ENCODE data around the gene TRUB1.
"Not testable (repeated sequence)": the region's sequence is repeated elsewhere in the genome, so short reads cannot be mapped to it uniquely, and the experiment has no call there.

TRUB1 gene

DNA sequence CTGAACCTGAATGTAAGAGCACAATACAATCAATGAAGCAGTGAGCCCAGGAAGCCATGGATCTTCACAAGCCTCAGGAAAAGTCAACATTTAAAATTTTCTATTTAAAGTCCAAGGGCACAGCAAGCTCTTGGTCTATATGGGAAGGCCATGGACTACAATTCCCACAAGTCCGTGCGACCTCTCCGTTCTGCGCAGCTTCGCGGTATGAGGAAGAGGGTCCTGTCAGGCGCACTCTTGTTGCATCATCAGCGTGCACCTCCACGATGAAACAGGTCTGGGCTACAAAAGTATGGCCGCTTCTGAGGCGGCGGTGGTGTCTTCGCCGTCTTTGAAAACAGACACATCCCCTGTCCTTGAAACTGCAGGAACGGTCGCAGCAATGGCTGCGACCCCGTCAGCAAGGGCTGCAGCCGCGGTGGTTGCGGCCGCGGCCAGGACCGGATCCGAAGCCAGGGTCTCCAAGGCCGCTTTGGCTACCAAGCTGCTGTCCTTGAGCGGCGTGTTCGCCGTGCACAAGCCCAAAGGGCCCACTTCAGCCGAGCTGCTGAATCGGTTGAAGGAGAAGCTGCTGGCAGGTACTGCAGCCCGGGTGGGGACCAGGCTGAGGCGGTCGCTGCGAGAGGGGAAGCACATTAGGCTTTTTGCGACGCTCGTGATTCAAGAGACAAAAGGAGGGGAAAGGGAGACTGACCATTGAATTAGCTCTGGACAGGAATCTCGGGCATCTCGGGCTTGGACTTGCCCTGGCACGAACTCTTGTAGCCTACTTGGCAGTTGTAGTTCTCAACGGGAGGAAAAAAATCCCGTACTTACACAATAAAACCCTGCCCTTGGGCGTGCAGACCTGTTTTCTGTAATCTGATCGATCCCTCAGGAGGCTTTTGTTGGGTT is at the start of gene TRUB1:
Gene TRUB1 (plus strand): TSS at position 234 of the 894 bp plus-strand sequence. CDS start 59 bp downstream, at position 293.
- peak; percentile 91 for DNase-seq

DNA sequence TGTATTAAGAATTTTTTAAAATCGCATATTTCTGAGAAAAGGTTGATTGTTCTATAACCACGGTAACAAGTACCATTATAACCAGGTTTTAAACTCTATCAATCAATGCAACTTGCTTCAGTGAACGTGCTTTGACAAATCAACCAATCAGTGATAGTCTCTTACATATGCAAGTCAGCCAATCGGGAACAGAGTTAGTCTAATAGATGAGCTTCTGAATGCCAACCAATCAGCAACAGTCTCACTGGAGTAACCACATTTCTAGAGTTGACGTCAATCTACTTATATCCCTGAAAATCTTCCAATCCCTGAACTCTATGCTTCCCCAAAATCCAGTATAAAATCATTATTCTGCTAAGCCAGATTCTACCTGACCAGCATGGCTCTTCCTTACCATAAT is 44.7 kb upstream of the TRUB1 start:
- no peak for DNase-seq

DNA sequence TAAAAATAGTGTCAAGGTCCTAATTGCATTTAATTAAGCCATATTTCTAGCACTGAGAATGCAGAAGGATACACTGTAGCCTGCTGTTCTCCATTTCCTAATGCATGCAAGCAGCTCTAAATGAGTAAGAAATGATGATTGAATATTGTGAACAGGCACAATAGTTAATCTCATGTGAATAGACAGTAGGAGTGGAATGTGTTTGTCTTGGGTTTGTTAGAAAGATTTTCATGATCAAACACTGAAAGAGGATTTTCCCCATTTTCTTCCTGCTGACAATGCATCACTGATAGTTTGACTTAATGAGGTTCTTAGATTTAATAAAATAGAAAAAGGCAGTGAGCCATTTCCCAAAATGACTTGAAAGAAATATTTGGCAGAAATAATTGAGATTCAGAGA is 43.1 kb upstream of the TRUB1 start:
- no peak for DNase-seq

DNA sequence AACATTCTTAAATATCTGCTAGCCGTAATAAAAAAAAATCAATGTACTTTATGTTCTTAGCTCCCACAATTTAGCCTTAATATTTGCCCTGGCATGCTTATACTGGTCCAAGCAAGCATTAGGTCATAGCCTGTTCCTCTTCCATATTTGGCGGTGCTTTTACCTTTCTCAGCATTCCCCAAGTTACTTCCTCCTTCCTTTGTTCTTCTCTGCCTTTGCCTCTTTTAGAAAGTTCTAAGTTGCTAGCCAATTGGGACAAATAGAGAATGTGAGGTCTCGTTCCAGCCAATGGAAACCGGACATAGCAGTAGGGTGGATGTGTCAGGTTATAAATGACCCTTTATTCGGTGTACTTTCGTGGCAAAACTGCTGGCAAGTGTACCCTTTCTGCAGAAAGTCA is 41.0 kb upstream of the TRUB1 start:
- DNase-seq, result not testable (repeated sequence)

DNA sequence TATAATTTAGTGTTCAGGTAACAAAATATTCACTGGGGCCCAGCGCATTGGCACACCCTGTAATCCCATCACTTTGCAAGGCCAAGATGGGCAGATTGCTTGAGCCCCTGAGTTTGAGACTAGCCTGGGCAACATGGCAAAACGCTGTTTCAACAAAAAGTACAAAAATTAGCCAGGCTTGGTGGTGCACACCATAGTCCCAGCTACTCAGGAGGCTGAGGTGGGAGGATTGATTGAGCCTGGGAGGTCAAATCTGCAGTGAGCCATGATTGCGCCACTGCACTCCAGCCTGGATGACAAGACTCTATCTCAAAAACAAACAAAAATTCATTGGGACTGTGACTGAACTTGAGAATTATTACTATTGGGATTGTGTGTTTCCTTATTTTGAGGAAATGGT is 40.4 kb upstream of the TRUB1 start:
- no peak for DNase-seq

DNA sequence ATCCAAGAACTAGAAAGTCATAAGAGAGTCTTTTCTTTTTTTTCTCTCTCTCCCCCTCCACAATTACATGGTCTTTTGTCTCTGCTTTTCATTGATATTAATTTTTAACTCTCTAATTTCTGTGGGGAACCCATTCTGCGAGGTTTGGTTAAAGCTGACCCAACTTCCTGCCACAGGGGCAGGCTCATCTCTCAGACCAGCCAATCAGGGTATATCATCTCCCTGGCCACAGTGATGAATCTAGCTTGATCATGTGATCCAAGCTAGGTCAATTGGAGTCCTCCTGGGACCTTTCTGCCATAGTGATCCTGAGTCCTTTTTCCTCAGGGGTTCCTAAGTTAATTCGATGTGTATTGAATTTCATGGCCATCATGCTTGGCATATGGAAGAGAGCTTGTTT is 38.0 kb upstream of the TRUB1 start:
- DNase-seq, result no peak

DNA sequence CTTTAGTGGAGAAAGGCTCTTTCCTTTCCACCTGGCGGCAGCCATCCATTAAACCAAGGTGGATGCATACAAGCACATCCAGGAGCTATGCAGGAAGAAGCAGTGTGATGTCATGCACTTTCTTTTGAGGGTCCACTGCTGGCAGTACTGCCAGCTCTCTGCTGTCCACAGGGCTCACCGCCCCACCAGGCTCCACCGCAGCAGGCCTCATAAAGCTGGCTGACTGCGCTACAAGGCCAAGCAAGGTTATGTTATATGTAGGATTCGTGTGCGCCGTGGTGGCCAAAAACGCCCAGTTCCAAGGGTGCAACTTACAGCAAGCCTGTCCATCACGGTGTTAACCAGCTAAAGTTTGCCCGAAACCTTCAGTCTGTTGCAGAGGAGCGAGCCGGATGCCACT is 37.3 kb upstream of the TRUB1 start:
- no peak for DNase-seq

DNA sequence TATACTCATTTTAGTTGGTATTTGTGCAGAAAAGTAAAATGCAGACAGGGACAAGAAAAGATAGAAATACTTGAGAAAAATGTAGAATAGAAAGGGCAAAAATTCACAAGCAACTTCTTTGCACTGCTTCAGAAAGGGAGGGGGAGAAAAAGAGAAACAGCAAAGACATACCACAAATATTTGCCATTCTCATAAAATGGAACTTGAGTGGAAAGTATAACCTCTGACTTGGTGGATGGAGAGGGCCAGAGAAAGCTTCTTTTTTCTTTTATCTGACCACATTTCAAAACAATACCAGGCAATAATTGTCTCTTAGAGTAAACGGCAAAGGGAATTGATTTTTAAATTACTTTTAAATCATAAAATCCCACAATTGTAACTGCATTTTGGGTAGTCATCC is 35.8 kb upstream of the TRUB1 start:
- no peak for DNase-seq

DNA sequence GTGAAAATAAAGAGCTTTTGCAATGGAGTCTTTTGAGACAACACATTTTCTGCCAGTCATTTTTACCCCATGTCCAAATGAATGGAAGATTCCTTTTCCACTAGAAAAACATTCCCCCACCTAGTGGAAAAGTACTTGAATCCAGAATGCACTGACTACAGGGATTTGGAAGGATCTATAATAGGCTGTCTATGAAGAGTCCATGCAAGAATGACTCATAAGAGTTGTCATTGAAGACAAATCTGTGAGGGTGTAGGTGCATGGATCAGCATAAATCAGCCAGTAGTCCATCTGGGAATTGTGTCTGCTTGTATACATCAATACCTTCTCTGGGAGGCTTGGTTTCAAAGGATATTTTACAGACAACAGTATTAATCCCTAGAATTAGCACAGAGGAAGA is 32.5 kb upstream of the TRUB1 start:
- DNase-seq, result no peak

DNA sequence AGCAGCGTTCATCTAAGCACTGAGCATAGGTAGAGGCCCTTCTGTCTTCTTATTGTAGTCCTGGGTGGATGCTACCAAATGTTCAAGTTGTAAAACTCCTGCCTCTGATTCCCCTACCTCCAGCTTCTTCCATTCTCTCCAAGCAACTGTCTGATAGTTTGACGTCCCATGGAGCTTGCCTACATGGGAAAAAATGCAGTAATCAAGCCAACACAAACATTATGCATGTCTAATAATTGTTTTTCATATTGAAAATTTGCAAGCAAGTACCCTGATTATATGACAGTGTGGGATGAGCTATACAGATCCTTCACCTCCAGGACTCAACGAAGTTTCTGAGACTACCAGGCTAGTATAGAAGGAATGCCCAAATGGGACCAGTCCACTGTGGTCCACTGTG is 31.0 kb upstream of the TRUB1 start:
- no peak for DNase-seq

DNA sequence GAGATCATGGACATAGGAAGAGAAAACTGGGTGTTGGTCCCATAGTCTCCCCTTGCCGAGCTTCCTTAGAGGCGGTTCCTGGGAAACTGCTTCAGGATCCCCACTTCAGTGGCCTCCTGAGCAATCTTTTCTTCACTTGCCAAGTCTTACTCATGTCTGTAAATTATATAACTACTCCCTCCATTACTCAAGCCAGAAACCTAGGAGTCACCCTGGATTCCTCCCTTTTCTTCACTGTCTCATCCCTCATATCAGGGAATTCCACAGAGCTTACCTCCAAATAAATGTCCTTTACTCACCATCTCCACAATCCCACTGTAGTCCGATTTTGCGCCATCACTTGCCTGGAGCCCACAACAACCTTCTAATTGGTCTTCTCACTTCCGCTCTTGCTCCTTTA is 29.1 kb upstream of the TRUB1 start:
- DNase-seq, result no peak

DNA sequence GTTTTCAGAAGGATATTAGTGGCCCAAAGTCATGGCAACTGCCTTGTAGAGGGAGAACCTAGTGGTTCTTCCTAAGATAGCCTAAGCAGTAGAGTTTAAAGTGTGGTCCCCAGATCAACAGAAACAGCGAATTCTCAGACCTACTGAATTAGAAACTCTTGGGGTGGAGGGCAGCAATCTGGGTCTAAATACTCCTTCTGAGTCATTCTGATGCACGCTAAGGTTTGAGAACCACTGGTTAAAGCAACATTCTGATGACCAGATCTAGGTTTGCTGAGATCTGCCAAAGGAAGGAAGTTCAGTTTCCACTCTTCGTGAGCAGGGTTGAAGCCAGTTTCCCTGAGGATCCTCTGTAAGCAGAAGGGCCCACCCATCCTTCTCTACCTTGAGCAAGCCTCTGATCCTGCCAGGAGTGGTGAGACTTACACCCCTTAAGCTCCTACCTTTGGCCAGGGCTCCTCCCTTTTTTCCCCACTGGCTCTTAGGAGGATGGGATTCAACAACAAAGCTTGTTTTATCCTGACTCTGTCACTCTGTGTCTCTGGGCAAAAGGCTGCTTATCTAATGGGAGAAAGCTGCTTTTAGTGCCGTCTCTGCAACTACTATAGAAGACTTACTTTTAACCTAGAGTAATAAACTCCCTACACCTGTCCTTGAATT is 26.8 kb upstream of the TRUB1 start:
- DNase-seq, result no peak

DNA sequence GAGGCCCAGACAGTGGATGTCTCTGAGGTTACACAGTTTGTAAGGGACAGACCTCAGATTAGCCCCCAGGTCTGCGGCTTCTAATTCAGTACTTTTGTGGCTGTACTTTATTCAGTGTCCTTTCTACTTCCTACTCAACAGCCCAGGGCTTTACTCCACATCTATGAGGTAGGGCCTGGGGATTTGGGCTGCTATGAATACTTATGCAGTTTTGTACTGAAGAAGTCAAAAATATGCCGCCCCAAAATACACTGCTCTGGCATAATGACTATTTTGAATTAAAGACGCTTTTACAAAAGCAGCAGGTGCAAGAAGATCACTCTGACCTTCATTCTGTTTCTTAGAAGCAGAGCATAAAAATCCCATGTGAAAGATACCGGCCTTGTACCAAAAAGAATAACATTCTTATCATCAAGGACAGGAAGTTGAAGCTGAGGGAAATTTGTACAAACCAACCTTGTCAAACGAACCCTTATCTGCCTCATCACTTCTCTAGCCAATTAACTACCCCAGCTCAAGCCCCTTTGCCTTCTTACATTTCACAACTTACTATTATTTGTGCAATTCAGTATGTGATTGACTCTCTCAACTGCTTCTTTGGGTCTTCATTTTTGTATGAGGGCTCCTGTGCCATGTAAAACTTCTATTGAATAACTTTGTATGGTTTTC is 26.1 kb upstream of the TRUB1 start:
- no peak for DNase-seq

DNA sequence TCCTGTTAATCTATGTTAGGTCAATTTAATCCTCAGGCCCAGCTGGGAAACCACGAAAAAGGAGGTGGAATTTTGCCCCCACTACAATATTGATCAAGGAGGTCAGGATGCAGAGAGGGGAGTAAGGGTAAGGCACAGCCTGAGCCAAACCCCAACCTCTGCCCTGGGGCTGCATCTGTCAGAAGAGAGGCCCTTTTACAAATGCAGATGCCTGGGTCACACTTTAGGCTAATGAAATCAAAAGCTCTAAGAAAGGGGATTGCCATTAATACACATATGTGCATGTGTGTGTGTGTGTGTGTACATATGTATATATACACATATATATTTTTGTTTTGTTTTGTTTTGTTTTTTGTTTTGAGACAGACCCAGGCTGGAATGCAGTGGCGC is 25.5 kb upstream of the TRUB1 start:
- DNase-seq, result no peak

DNA sequence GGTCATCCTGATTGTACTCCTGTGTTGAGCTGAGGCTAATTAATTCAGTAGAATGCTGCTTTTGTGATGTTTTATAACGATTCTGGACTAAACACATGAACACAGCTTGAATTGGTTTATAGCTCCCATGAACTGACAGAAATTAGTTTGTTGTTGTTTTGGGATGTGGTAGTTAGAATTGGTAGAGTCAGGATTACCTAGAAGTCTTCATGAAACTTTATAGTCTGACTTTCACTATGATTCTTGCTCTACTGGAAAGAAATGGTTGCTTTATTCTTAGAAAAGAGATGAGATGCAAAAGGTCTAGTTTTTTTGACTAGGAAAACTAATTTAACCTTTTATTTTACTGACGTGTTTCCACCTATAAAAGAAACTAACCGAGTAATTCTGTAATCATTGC is 23.4 kb upstream of the TRUB1 start:
- DNase-seq, result no peak

DNA sequence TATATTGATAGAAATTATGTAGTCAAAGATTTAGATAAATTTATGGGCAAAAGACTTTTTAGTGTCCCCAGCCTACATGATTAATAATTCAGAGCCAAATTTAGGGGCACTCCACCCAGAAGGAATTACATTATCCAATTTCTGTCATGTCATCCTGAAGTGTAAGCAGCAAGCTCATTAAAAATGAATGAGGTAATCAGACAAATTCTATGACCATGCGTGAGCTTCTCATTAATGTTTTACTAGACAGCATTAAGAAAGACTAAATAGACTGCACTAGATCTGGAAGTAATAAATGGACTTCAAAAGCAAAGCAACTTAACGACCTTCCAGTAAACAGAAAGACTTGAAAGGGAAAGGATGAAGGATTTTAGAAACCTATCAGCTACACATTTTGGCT is 22.7 kb upstream of the TRUB1 start:
- DNase-seq, result no peak

DNA sequence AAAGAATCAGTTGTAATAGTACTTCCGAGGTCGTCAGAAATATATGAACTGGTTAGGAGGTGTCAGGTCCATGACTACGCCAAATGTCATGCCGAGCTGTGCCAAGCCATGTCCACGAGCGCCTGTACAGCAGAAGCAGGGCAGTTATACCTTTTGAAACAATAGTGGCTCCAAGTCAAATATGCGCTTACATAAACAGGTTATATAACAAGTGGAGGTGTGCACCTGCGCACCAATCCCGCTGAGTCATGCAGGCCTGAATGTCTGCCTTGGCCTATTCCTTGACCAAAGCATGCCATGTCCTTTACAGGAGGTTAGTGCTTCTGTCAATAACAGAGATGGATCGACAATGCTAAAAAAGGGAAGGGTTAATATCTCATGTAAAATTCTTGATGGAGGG is 21.3 kb upstream of the TRUB1 start:
- no peak for DNase-seq

DNA sequence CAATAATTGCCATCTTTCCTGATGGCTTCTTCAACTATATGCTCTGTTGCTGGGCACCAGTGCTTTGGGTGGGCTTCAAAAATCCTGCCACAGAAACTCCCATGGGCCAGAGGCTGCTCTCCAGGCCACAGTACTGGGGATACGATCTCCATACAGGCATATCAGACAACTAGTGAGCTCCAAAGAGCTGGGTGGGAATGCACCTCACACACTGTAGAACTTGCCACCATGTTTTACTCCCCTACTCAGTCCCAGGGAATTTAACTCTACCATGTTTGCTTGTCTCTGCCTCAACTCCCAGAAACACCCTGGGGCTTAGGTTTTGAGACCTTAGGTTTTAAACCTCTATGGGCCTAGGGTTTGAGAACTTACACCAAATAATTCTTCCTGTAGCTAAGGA is 20.5 kb upstream of the TRUB1 start:
- DNase-seq, result no peak

DNA sequence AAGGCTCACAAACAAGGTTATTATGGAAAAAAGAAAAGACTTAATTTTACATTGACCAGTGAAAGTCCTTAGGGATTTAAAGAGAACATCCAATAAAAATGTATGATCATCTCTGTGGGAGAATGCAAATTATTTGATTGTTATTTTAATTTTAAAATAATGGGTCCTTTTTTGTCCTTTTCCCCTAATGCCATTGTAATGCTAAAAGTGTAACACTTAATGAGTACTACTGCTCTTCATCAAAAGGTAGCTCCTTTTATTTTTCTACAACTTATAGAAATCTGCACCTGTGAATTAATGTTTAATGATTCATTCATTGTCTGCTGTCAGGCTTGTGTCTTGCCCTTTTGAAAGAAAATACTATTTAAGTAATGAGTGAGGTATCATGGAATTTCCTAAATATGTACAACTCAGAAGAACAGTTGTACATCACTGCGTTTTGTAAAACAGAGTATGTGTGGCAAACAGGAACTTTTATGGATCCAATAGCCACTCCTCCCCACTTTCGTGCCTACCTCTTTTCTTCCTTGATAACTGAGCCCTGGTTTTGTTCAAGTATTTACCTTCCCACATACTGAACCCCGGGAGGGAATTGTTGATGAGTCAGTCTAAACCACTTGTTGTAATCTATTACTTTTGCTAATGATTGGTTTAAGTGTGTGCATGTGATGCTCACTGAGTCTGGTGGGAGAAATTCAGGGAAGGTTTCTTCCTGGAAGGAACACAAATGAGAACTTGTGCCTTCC is 19.9 kb upstream of the TRUB1 start:
- DNase-seq, result no peak

DNA sequence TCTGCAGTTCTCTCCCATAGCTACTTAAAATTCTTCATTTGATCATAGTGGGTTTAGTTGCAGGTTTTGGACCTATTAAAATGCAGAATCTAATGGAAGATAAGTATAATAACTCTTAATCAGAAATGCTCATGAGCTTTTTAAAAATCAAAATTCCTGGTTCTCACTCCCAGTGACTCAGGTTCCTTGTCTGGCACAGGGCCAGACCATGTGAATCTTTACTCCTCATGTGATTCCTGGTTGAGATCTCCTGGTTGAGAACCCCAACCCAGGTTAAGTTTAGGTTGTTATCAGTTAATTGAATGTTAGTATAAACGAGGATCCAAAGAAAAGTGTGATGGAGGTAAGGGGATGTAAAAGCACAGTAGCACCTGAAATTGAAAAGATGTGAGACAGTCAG is 17.5 kb upstream of the TRUB1 start:
- no peak for DNase-seq

DNA sequence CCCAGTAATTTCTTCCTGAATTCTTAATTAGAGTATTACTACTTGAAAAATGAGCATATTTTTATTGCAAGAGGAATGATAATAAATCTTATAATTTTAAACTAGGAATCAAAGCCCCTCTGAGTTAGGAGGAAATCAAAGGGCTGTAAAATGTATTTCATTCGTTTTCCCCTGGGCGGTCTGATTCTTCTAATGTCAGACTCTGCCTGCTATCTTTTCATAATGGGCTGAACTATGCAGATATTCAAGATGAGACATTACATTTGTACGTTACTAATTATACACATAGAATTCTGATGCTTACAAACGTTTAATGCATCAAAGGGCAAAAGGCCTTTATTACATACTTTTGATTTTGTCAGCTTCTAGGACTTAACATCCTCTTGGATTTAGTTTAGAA is 16.0 kb upstream of the TRUB1 start:
- DNase-seq, result no peak

DNA sequence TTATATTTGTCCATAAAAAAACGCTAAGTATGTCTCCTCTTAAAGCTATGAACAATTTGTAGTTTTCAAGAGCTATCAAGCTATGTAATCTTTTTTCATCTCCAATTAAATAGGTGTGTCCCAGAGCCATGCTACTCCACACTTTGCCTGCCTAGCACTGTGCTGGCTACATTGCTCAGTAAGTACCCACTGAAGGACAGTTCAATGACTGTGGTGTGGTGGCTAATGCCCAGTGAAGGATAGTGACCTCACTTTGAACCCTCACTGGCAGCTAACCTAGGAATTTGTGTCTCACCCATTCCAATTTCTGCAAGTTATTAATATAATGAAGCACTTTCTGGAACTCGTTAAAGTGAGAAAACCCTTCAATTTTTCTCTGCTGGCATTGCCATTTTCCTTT is 14.4 kb upstream of the TRUB1 start:
- no peak for DNase-seq
